Fibroblast of skin of abdomen (primary cell): Measurements from ENCODE around the gene CDC34.

ENCODE experiments used
- DNase-seq: peaks from one replicate; pipeline ENCODE4 v3.0.0-alpha.2; 2013

The CDC34 gene

DNA sequence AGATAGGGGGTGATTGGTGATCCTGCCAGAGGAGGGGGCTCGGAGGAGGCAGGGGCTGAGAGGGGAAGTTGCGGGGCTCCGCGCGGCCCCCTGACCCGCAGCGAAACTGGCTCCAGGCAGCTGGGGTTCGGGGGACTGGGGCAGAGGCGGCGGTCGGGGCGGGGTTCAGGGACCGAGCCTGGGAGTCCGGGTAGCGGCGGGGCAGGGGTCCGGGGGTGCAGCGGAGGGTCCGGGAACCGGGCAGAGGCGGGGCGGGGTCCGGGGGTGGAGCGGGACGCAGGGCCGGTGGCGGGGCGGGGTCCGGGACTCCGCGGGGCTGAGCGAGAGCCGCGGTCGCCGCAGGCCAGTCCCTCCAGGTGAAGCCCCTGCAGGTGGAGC is 34.1 kb upstream of the CDC34 start:
- no peak for DNase-seq

DNA sequence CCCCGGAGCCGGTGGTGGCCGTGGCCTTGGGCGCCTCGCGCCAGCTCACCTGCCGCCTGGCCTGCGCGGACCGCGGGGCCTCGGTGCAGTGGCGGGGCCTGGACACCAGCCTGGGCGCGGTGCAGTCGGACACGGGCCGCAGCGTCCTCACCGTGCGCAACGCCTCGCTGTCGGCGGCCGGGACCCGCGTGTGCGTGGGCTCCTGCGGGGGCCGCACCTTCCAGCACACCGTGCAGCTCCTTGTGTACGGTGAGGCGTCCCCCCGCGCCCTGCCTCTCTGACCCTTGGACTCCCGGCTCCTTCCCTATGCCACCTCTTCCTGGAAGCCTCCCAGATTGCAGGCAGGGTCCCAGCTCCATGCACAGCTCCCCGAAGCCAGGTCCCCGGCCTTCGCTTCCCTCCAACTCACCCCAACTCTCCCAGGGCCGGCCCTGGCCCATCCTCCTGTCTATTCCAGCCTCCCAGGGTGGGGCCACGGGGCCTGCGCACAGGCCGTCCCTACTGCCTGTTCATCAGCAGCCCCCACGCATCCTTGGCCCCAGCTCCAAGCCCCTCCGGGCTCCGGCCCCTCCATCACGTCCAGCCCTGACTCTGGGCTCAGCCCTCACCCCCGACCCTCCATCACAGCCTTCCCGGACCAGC is 33.6 kb upstream of the CDC34 start:
- DNase-seq = no peak

DNA sequence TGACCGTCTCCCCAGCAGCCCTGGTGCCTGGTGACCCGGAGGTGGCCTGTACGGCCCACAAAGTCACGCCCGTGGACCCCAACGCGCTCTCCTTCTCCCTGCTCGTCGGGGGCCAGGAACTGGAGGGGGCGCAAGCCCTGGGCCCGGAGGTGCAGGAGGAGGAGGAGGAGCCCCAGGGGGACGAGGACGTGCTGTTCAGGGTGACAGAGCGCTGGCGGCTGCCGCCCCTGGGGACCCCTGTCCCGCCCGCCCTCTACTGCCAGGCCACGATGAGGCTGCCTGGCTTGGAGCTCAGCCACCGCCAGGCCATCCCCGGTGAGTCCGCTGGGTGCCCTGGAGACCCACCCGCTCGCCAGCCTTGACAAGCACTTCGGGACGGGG is 33.1 kb upstream of the CDC34 start:
- DNase-seq = no peak

DNA sequence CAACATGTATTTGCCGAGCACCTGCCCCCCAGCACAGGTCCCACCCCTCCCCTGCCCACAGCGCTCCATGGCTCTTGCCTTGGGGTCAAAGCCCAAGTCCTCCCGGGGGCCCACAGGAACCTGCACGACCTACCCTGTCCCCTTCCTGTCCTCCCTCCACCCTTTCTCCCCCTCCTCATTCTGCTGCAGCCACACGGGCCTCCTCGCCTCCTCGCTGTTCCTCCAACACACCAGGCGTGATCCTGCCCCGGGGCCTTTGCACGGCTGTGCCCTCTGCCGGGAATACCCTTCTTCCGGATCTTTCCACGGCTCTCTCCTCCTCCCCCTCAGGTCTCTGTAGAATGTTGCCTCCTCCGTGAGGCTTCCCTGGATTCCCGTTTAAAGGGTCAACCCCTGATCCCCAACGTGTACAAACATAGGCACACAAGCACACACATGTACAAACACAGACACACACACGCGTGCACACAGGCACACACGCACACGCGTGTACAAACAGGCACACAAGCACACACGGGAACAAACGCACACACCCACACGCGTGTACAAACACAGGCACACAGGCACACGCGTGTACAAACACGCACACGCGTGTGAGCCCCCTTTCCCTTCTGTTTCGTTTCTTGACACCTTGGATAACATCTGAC is 32.5 kb upstream of the CDC34 start:
- no peak for DNase-seq

DNA sequence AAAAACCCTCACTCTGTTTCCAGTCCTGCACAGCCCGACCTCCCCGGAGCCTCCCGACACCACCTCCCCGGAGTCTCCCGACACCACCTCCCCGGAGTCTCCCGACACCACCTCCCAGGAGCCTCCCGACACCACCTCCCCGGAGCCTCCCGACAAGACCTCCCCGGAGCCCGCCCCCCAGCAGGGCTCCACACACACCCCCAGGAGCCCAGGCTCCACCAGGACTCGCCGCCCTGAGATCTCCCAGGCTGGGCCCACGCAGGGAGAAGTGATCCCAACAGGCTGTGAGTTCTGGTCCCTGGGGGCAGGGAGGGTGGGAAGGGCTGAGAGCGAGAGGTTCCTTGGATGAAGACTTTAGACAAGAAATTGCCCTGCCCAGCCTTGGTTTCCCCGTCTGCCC is 29.9 kb upstream of the CDC34 start:
- no peak for DNase-seq

DNA sequence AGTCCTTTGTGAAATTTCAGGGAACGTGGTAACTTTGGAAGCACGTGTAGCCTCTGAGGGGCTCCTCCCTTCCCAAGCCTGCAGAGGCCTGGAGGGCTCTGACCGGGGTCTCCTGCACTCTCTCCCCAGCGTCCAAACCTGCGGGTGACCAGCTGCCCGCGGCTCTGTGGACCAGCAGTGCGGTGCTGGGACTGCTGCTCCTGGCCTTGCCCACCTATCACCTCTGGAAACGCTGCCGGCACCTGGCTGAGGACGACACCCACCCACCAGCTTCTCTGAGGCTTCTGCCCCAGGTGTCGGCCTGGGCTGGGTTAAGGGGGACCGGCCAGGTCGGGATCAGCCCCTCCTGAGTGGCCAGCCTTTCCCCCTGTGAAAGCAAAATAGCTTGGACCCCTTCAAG is 26.9 kb upstream of the CDC34 start:
- no peak for DNase-seq

DNA sequence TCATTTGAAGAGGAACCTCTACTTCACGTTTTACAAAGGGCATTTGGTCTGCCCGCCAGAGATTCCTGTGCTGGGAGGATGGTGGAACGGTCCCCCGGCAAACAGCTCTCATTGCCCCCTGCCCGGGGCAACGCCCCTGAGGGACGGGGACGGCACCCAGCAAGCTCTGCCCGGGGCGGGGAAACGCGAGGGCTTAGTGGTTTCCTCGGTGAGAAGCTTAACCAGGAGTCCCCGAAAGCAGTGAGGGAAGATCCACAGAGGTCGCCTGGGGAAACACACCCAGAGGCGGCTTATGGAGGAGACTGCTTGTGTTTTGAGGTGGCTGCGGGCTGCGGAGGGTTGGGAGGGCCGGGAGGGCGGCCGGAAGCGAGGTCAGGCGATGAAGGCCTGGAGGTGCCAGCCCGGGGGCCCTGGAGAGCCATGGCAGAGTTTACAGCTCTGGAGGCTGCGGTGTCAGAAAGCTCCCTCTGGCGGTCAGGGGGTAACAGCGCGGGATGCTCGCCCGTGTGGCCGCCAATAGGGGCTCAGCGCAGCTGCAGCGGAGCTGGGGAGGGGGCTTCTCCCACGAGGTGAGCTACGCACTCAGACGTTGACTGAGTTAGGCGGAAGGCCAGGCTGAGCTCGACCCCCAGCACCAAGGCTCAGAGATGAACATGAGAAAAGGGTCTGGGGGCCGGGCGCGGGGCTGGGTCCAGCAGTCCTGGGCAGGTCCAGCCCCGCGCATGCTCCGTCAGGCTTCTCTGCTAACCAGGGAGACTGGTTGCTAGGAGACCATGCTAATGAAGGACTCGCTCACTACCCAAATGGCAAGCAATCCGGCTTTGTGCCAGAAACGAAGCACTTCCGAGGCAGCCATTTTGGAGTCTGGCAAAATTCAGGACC is 24.9 kb upstream of the CDC34 start:
- DNase-seq = peak; percentile 100

DNA sequence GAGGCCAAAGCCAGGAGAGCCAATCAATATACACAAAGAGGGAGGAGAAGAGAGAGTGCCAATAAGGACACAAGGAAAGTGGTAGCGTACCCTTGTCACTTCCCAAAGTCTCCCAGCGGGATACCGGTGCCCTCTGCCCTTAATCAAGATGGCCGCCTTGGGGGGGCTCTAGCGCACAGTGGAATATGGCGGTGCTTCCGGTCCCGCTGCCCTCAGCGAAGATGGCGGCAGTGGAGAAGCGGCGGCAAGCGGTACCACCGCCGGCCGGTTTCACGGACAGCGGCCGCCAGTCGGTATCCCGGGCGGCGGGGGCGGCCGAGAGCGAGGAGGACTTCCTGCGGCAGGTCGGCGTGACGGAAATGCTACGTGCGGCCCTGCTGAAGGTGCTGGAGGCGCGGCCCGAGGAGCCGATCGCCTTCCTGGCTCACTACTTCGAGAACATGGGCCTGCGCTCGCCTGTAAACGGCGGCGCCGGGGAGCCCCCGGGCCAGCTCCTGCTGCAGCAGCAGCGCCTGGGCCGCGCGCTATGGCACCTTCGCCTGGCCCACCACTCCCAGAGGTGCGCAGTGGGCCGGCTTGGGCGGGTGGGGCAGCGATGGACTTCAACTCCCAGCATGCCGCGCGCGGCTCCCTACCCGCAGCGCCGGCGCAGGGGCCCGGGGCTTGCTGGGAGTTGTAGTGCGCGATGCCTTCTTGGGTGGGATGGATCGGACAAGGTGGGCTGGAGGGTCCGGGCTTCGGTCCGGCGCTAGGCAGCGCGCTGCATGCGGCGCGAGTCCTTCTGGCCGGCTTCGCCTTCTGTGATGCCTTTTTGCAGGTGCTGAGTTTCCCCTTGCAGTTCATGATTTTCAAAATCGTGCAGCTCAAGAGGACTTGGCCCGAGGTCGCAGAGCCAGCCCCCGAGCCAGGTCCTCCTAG is 24.0 kb upstream of the CDC34 start, which contains the start of gene TPGS1:
Gene TPGS1, plus strand, starts transcription at position 212 of the 918 bp plus-strand sequence. Its CDS starts 10 bp downstream, at position 222.
- peak; percentile 68 for DNase-seq

DNA sequence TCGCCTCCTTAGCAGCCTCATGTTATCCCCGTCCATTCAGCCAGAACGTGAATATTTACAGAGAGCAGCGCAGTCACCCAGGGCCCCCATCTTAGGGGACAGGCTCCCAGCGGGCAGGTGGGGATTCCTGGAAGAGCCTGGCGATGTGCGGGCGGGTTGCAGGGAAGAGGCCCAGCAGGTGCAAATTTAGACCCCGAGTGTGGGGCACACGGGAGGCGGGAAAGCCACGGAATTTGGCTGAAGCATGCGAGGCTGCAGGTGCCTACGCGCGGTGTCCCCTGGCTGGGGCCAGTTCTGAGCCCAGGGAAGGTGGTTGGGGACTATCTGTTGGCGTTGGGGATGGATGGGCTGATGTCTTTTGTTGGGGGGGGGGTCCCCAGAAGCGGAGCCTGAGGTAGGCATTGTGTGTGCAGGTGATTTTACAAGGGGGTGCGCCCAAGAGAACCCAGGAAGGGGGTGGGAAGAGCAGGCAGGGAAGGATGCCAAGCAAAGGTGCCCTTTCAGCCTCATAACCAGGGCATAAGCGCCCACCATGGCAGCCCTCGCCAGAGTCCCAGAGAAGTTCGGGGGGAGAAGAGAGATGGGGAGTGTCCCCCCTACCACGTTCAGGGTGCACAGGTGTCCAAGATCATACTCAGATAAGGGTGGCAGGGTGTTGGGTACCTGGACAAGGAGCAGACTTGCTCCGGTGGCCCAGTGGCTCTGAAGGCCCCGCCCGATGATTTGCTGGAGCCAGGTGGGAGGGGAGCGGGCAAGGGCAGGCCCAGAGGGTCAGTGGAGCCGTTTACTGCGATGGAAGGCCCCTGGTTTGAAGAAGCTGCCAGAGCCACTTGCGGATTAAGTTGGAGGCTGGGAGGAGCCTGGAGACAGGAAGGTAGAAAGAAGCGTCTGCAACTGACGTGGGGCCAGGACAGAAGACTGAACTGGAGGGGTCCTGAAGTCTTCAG is 23.1 kb upstream of the CDC34 start:
- no peak for DNase-seq

DNA sequence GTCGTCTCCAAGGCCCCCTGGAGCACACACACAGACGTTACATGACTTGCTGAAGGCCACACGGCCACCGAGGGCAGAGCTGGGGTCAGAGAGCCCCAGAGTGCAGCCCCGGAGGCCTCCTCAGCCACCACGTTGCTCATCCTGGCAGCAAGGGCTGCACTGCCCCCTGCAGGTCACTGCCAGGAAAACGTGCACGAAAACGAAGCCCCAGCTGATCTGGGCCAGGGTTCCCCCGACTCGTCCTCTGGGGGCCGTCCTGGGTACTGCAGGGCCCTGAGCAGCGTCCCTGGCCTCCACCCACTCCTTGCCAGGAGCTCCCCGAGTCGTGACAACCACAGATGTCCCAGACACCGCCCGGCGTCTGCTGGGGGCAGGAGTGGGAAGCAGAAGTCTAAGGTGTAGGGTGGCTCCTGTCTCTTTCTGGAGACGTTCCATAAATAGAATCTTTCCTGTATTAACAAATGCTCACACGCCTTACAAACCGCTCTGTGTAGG is 20.9 kb upstream of the CDC34 start:
- DNase-seq = peak; percentile 87

DNA sequence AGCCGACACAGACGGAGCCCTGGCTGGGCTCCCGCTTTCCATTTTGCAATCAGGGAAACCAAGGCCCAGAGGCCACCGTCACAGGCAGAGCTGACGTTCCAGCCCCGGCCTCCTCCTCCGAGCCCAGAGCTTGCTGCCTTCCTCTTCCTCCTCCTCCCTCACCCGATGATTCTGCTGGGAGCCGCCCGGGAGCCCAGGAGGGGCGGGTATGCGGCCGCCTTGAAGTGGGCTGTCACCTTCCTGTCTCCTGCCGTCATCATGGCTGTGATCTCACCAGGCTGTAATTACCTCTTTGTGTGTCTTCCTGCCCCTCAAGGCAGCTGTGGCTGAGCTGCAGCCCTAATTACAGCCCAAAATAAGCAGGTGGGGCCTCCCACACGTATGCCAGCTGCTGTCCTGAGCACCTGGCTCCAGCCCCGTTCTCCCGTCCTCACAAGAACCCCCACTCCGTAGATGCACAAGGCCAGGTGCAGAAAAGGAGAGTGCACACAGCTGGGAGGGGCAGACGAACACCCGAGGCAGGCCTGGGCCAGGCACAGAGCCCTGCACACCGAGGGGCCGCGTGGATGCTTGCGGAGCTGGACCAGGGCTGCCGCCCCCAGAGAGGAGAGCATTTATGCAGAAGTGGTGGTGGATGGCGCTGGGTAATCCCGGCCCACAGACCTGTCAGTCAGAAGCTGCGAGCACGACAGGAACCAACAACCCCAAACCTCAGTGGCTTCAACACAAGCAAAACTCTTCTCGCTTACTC is 20.3 kb upstream of the CDC34 start:
- DNase-seq = peak; percentile 76

DNA sequence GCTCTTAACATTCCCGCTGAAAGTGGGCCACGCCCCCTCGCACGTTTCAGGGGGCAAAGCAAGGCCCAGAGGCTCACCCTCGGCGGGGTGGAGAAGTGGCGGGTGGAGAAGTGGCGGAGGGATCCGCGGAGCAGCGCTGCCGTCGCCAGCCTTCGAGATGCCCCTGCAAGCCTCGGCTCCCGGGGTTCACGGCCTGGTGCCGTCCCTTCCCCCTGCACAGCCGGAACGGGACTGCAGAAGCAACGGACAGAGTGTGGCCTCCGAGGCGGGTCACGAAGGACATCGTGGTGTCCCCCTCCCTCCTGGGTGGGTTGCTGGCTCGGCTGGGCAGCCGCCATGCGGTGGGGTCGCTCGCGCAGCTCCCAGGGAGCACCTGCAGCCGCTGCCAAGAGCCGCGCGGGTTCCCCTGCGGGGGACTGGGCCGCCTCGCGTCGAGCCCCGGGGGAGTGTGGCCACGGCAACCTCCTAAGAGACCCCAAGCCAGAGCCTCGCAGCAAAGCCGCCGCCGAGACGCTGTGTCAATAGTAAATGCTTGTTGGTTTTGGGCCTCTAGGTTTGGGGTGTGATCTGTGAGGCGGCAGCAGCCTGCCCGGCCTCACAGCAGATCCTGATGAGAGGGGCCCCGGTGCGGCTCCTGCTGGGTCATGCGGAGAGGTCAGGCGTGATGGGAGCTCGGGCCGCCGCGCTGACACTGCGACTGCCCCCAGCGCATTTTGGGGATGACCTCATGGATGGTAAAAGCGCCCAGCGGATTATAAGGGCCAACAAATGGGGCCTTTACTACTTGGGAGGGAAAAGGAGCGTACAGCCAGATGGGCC is 18.8 kb upstream of the CDC34 start:
- DNase-seq = no peak

DNA sequence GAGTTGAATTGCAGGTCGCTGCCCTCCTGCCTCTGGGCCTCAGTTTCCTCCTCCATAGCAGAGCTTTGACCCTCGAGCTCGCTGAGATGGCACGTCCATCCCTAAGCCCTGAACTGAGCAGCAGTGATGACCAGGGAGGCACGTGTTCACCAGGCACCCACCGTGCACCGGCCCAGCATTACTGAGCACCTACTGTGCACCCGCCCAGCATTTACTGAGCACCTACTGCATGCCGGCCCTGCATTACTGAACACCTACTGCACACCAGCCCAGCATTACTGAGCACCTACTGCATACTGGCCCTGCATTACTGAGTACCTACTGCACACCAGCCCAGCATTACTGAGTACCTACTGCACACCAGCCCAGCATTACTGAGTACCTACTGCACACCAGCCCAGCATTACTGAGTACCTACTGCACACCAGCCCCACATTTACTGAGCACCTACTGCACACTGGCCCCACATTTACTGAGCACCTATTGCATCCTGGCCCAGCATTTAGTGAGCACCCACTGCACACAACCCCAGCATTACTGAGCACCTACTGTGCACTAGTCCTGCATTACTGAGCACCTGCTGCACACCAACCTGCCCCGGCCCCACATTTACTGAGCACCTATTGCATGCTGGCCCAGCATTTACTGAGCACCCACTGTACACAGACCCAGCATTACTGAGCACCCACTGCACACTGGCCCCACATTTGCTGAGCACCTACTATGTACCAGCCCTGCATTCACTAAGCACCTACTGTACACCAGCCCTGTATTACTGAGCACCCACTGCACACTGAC is 18.0 kb upstream of the CDC34 start:
- no peak for DNase-seq

DNA sequence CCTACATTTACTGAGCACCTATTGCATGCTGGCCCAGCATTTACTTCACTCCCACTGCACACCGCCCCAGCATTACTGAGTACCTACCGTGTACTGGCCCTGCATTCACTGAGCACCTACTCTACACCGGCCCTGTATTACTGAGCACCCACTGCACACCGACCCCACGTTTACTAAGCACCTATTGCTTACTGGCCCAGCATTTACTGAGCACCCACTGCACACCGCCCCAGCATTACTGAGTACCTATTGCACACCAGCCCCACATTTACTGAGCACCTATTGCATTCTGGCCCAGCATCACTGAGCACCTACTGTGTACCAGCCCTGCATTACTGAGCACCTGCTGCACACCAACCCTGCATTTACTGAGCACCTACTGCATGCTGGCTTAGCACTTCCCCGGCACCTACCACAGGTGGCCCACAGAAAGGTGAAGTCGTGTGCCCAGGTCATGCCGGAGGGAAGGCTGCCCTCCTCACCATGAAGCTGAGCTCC is 17.3 kb upstream of the CDC34 start:
- no peak for DNase-seq

DNA sequence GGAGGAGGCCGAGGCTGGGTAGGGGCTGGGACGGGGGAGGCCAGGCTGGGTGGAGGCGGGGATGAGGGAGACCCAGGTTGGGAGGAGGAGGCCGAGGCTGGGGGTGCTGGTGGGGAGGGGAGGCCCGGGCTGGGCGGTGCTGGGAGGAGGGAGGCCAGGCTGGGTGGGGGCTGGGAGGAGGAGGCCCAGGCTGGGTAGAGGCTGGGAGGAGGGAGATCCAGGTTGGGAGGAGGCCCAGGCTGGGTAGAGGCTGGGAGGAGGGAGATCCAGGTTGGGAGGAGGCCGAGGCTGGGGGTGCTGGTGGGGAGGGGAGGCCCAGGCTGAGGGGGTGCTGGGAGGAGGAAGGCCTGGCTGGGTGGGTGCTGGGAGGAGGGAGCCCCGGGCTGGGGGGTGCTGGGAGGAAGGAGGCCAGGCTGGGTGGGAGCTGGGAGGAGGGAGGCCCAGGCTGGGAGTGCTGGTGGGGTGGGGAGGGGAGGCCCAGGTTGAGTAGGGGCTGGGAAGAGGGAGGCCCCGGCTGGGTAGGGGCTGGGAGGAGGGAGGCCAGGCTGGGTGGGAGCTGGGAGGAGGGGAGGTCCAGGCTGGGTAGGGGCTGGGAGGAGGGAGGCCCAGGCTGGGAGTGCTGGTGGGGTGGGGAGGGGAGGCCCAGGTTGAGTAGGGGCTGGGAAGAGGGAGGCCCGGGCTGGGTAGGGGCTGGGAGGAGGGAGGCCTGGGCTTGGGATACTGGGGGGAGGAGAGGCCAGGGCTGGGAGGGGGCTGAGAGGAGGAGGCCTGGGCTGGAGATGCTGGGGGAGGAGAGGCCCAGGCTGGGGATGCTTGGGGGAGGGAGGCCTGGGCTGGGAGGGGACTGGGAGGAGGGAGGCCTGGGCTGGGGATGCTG is 13.6 kb upstream of the CDC34 start:
- peak; percentile 98 for DNase-seq

DNA sequence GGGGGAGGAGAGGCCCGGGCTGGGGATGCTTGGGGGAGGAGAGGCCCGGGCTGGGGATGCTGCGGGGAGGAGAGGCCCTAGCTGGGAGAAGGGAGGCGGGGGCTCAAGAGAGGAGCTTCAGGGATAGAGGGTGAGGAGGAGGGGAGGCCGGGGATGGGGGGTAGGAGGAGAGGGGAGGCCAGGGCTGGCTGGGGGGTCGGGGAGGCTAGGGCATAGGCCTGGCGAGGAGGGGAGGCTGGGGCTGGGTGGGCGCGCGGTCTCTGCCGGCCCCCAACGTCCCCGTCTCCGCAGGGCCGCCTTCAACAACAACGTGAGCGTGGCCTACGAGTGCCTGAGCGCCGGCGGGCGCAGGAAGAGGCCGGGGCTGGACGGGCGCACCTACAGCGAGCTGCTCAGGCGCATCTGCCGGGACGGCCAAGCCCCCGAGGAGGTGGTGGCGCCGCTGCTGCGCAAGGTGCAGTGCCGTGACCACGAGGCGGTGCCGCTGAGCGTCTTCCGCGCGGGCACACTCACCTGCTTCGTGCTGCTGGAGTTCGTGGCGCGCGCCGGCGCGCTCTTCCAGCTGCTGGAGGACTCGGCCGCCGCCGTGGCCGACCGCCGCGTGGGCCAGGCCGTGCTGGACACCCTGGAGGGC is 12.8 kb upstream of the CDC34 start:
- DNase-seq = no peak

DNA sequence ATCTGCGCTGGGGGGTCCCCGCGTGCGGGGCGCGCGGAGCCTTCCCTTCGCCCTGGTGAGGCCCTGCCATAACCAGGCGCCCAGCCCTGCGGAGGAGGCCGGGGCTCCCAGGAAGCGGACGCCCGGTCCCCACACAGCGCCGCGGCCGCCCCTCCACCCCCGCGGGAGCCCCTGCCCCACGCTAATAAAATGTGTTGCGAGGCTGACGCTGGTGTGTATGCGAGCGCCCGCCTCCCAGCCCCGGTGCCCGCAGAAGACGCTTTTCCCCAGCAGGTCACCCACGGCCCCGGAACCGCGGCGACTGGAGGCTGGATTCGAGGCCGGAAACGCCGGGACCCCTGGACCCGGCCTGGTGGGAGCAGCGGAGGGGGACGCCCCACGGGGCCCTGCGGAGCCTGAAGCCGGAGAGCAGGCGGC is 12.1 kb upstream of the CDC34 start:
- no peak for DNase-seq
